Muscle of leg (tissue), 11 donors: ENCODE data around the gene ADRA2A. TPM values are rescaled to one million over a fixed set of nuclear protein-coding genes. Genes with fewer than 3 reads are reported as not detected.

Source experiments
- DNase-seq: peaks from one replicate; pipeline ENCODE4 v3.0.0; 2013
- H3K27ac ChIP-seq: one replicate; pipeline ENCODE4 v1.5.1; 2013; ENCODE audit warnings: mild to moderate bottlenecking, low read length, control low read depth
- H3K27me3 ChIP-seq: one replicate; pipeline ENCODE4 v1.6.1; 2013; ENCODE audit warnings: low read length; ENCODE audit not compliant: control insufficient read depth, insufficient read depth
- H3K36me3 ChIP-seq: one replicate; pipeline ENCODE4 v1.6.1; 2013; ENCODE audit warnings: low read length; ENCODE audit not compliant: control insufficient read depth, insufficient read depth
- H3K4me1 ChIP-seq: one replicate; pipeline ENCODE4 v1.6.1; 2013; ENCODE audit warnings: low read length; ENCODE audit not compliant: control insufficient read depth, insufficient read depth
- H3K4me3 ChIP-seq: one replicate; pipeline ENCODE4 v1.5.1; 2013; ENCODE audit warnings: low read length, control low read depth
- H3K9me3 ChIP-seq: replicated peaks from 2 replicates; pipeline ENCODE4 v1.6.1; 2013; ENCODE audit warnings: low read depth, low read length; ENCODE audit not compliant: control insufficient read depth
- WGBS: methylation state at CpG from one replicate; pipeline ENCODE4 v1.1.5; 2013; ENCODE audit warnings: missing lambda C conversion rate; ENCODE audit not compliant: insufficient coverage; 5-methylcytosine and 5-hydroxymethylcytosine counted together
- polyA plus RNA-seq, 8 donors: library from polyadenylated mRNA; unstranded; fragments of 120-200 nt; gene quantifications; one replicate each; pipeline versions ENCODE4 v1.2.1 to v1.2.3, GENCODE V29; 2013; ENCODE audit warnings: inconsistent platforms in 1 of 8, low replicate concordance in 1 of 8; ENCODE audit not compliant: insufficient read length in 8 of 8, insufficient read depth in 1 of 8
- total RNA-seq: library from RNA; stranded (reverse); fragments of 120-200 nt; gene quantifications from one replicate; pipeline ENCODE4 v1.2.4, GENCODE V29; 2013

ADRA2A gene
- total and polyA plus RNA-seq, 9 donors: 2.1 to 4.1 (median 2.8) TPM

DNA sequence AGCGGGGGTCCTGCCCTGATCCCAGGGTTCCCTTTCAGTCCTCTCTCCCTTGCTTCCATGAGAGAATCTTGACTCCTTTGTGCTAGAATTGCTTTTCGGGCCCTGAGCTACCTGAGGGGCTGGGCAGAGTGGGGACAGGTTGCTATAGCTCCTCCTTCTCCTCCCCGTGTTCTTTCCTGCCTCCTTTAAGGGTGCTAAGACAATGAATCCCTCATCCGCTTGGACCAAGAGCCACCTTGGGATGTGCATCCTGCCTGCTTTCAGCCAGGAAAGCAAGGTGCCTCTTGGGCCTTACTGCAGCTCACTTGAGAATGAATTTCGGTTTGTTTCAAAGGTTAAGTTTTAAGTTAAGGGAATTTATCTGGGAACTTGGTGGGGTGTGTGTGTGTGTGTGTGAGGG lies 53.6 kb downstream of the ADRA2A start:
- peaks cover 9% of the 10 kb centered on the region for H3K4me1 ChIP-seq
- DNase-seq: no peak
- H3K27me3 ChIP-seq: peaks cover 4% of the 10 kb centered on the region
- H3K9me3 ChIP-seq: no peaks in the 10 kb centered on the region
- no peak overlapping the region for H3K27ac ChIP-seq
- H3K4me3 ChIP-seq: no peak overlapping the region
- H3K36me3 ChIP-seq: no peaks in the 10 kb centered on the region
- 65% methylated on average over 2 of the region's 5 CpGs for WGBS

Other genes starting within 250 kb of the ADRA2A start
- gene PDCD4, start 205.1 kb upstream of the ADRA2A start, total RNA-seq: 55.1 TPM
- gene PDCD4, start 205.1 kb upstream of the ADRA2A start, polyA plus RNA-seq: 100 to 1,000 TPM; 115 to 214 (median 167) TPM
- 22.5 TPM for gene BBIP1, start 157.8 kb upstream of the ADRA2A start, total RNA-seq
- 10 to 100 TPM; 23.4 to 29.9 (median 27.9) TPM for gene BBIP1, start 157.8 kb upstream of the ADRA2A start, polyA plus RNA-seq
- gene SHOC2, start 157.4 kb upstream of the ADRA2A start, total RNA-seq: 32.0 TPM
- gene SHOC2, start 157.4 kb upstream of the ADRA2A start, polyA plus RNA-seq: 10 to 100 TPM; 23.6 to 31.2 (median 28.1) TPM